Subcutaneous abdominal adipose tissue (tissue), 5 donors: ENCODE results near the gene TNFRSF25.

ENCODE experiments used
- H3K27ac ChIP-seq: one replicate; pipeline ENCODE4 v1.7.0; 2013; ENCODE audit warnings: low read depth, mild to moderate bottlenecking, inconsistent platforms, low read length, moderate library complexity
- H3K27me3 ChIP-seq, 5 donors: one replicate each; pipeline ENCODE4 v1.7.0; 2013; ENCODE audit warnings: low read length in 5 of 5, inconsistent platforms in 1 of 5; ENCODE audit not compliant: control insufficient read depth in 5 of 5, insufficient read depth in 4 of 5
- H3K36me3 ChIP-seq, 5 donors: one replicate each; pipeline ENCODE4 v1.7.0; 2013; ENCODE audit warnings: low read length in 5 of 5; ENCODE audit not compliant: control insufficient read depth in 5 of 5, insufficient read depth in 5 of 5
- H3K4me1 ChIP-seq, 5 donors: one replicate each; pipeline ENCODE4 v1.7.0; 2013; ENCODE audit warnings: low read length in 5 of 5, mild to moderate bottlenecking in 3 of 5, moderate library complexity in 1 of 5; ENCODE audit not compliant: control insufficient read depth in 5 of 5, insufficient read depth in 5 of 5
- H3K4me3 ChIP-seq, 5 donors: one replicate each; pipeline ENCODE4 v1.7.0; 2013; ENCODE audit warnings: low read length in 5 of 5, low read depth in 1 of 5
- H3K9ac ChIP-seq, 5 donors: one replicate each; pipeline ENCODE4 v1.7.0; 2013; ENCODE audit warnings: low read length in 5 of 5, mild to moderate bottlenecking in 4 of 5, moderate library complexity in 3 of 5
- H3K9me3 ChIP-seq, 5 donors: one replicate each; pipeline ENCODE4 v1.7.0; 2013; ENCODE audit warnings: low read length in 5 of 5; ENCODE audit not compliant: control insufficient read depth in 5 of 5
- donor health status: healthy.
- donor health status: healthy.
- donor health status: healthy.
- donor health status: healthy.
- donor health status: healthy.

Gene TNFRSF25

GRCh38 chr1:6489383-6489765, 23.4 kb upstream of the TNFRSF25 start:
- H3K27me3 ChIP-seq, result peaks cover 0 to 16% (median 0%) of the 10 kb centered on the region in 5 donors
- no peak overlapping the region for H3K4me3 ChIP-seq
- peak overlapping the region in 1 of 5 donors; percentile 25 for H3K9ac ChIP-seq
- peaks cover 0 to 3% (median 0%) of the 10 kb centered on the region in 5 donors for H3K36me3 ChIP-seq
- peaks cover 0 to 87% (median 62%) of the 10 kb centered on the region in 5 donors for H3K4me1 ChIP-seq
- no peaks in the 10 kb centered on the region for H3K9me3 ChIP-seq
- no peak overlapping the region for H3K27ac ChIP-seq

- H3K9ac ChIP-seq, result peak overlapping the region in 1 of 5 donors; percentile 25
- peaks cover 0 to 3% (median 0%) of the 10 kb centered on the region in 5 donors for H3K36me3 ChIP-seq
- H3K4me3 ChIP-seq, result no peak overlapping the region
- H3K9me3 ChIP-seq, result no peaks in the 10 kb centered on the region
- H3K27me3 ChIP-seq, result peaks cover 0 to 16% (median 0%) of the 10 kb centered on the region in 5 donors
- no peak overlapping the region for H3K27ac ChIP-seq
- peaks cover 0 to 87% (median 67%) of the 10 kb centered on the region in 5 donors for H3K4me1 ChIP-seq
Observed at GRCh38 chr1:6488602-6489382, 22.8 kb upstream of the TNFRSF25 start.

GRCh38 chr1:6487804-6488484, 22.0 kb upstream of the TNFRSF25 start:
- peaks cover 0 to 80% (median 62%) of the 10 kb centered on the region in 5 donors for H3K4me1 ChIP-seq
- no peak overlapping the region for H3K4me3 ChIP-seq
- no peak overlapping the region for H3K27ac ChIP-seq

GRCh38 chr1:6486433-6487011, 20.5 kb upstream of the TNFRSF25 start:
- Histone ChIP-seq H3K27ac (no peak overlapping the region), H3K9me3 (no peaks in the 10 kb centered on the region), H3K4me3 (peak overlapping the region in 3 of 5 donors; percentile 17 to 38 (median 30)), H3K4me1 (peaks cover 0 to 67% (median 48%) of the 10 kb centered on the region in 5 donors), H3K36me3 (peaks cover 0 to 4% (median 0%) of the 10 kb centered on the region in 5 donors), H3K27me3 (peaks cover 0 to 16% (median 0%) of the 10 kb centered on the region in 5 donors), H3K9ac (peak overlapping the region in 1 of 5 donors; percentile 51)

More at GRCh38 chr1:6487804-6488484, 22.0 kb upstream of the TNFRSF25 start:
- H3K9me3 ChIP-seq, result no peaks in the 10 kb centered on the region
- H3K36me3 ChIP-seq, result peaks cover 0 to 4% (median 0%) of the 10 kb centered on the region in 5 donors
- H3K9ac ChIP-seq, result no peak overlapping the region
- H3K27me3 ChIP-seq, result peaks cover 0 to 16% (median 0%) of the 10 kb centered on the region in 5 donors

- Histone ChIP-seq H3K9ac (peak overlapping the region in 3 of 5 donors; percentile 47 to 59 (median 55)), H3K27ac (no peak overlapping the region), H3K27me3 (peaks cover 0 to 11% (median 0%) of the 10 kb centered on the region in 5 donors), H3K36me3 (peaks cover 0 to 4% (median 3%) of the 10 kb centered on the region in 5 donors), H3K4me1 (peaks cover 0 to 56% (median 37%) of the 10 kb centered on the region in 5 donors), H3K4me3 (peak overlapping the region in 4 of 5 donors; percentile 37 to 64 (median 58)), H3K9me3 (no peaks in the 10 kb centered on the region)
Observed at GRCh38 chr1:6485168-6486101, 19.5 kb upstream of the TNFRSF25 start.

- H3K9ac ChIP-seq, result peak overlapping the region in 3 of 5 donors; percentile 47 to 57 (median 55)
- no peaks in the 10 kb centered on the region for H3K9me3 ChIP-seq
- H3K36me3 ChIP-seq, result peaks cover 0 to 4% (median 3%) of the 10 kb centered on the region in 5 donors
- H3K27me3 ChIP-seq, result peaks cover 0 to 11% (median 0%) of the 10 kb centered on the region in 5 donors
- H3K4me1 ChIP-seq, result peaks cover 0 to 49% (median 32%) of the 10 kb centered on the region in 5 donors
- no peak overlapping the region for H3K27ac ChIP-seq
- peak overlapping the region in 4 of 5 donors; percentile 37 to 64 (median 58) for H3K4me3 ChIP-seq
Observed at GRCh38 chr1:6484826-6485167, 18.8 kb upstream of the TNFRSF25 start.

- no peaks in the 10 kb centered on the region for H3K9me3 ChIP-seq
- H3K36me3 ChIP-seq, result peaks cover 0 to 4% (median 3%) of the 10 kb centered on the region in 5 donors
- H3K4me3 ChIP-seq, result no peak overlapping the region
- peaks cover 0 to 11% (median 0%) of the 10 kb centered on the region in 5 donors for H3K27me3 ChIP-seq
- no peak overlapping the region for H3K27ac ChIP-seq
- peaks cover 0 to 39% (median 32%) of the 10 kb centered on the region in 5 donors for H3K4me1 ChIP-seq
- H3K9ac ChIP-seq, result no peak overlapping the region
Observed at GRCh38 chr1:6483761-6484117, 17.8 kb upstream of the TNFRSF25 start.

- H3K9me3 ChIP-seq, result no peaks in the 10 kb centered on the region
- H3K4me3 ChIP-seq, result no peak overlapping the region
- peaks cover 0 to 34% (median 31%) of the 10 kb centered on the region in 5 donors for H3K4me1 ChIP-seq
- peaks cover 0 to 11% (median 0%) of the 10 kb centered on the region in 5 donors for H3K27me3 ChIP-seq
- peaks cover 0 to 4% (median under 1%) of the 10 kb centered on the region in 5 donors for H3K36me3 ChIP-seq
- H3K9ac ChIP-seq, result no peak overlapping the region
- H3K27ac ChIP-seq, result no peak overlapping the region
Observed at GRCh38 chr1:6483017-6483760, 17.2 kb upstream of the TNFRSF25 start.
